HEK293 (cell line): ENCODE data around the gene TIMM9.

Experiments
- CTCF ChIA-PET: fragments of 350-600 bp; formaldehyde crosslinking; extraction: SDS; loops from one replicate; lab custom pipeline; 2021; ENCODE audit warnings: antibody characterized with exemption; lab: Yijun Ruan, JAX
- POLR2A ChIA-PET: fragments of 300-600 bp; formaldehyde crosslinking; extraction: SDS; loops from one replicate; lab custom pipeline; 2020; ENCODE audit warnings: antibody characterized with exemption, inconsistent platforms; lab: Yijun Ruan, JAX
- H3K27ac ChIP-seq: fragments of 200-500 bp; sonication (Bioruptor generic); 2 replicates; pipeline ENCODE4 v1.5.1; 2014; ENCODE audit warnings: low read depth, low read length, control low read depth, inconsistent platforms; ENCODE audit errors: extremely low read depth
- H3K36me3 ChIP-seq, 2 experiments: fragments of 200-500 bp in 1 of 2; sonication (Bioruptor generic) in 1 of 2; 1 replicate in 1 of 2; 2 replicates in 1 of 2; pipeline ENCODE4 v1.5.1; 2014 to 2017; ENCODE audit warnings: inconsistent platforms in 2 of 2, low read length in 2 of 2; ENCODE audit not compliant: control insufficient read depth in 2 of 2, insufficient read depth in 1 of 2
- H3K4me1 ChIP-seq: fragments of 200-500 bp; sonication (Bioruptor generic); 2 replicates; pipeline ENCODE4 v1.5.1; 2014; ENCODE audit warnings: mild to moderate bottlenecking, low read length, inconsistent platforms; ENCODE audit not compliant: control insufficient read depth, insufficient read depth
- H3K4me3 ChIP-seq: 2 replicates; pipeline ENCODE4 v1.5.1; 2011; ENCODE audit warnings: low read depth, mild to moderate bottlenecking, control low read depth, low read length, moderate library complexity
- H3K9me3 ChIP-seq: fragments of 200-500 bp; sonication (Bioruptor generic); 2 replicates; pipeline ENCODE4 v1.5.1; 2014; ENCODE audit warnings: low read depth, low read length, inconsistent platforms; ENCODE audit not compliant: control insufficient read depth, insufficient read depth
- CTCF ChIP-seq: fragments of 450-650 bp; formaldehyde crosslinking; IDR thresholded peaks from 2 replicates; pipeline ENCODE4 v1.5.1; 2016; ENCODE audit warnings: missing biosample characterization, missing genetic modification characterization
- GLIS2 ChIP-seq: fragments of 450-650 bp; formaldehyde crosslinking; IDR thresholded peaks from 2 replicates; pipeline ENCODE4 v1.5.1; 2016; ENCODE audit warnings: missing biosample characterization, missing genetic modification characterization
- IKZF3 ChIP-seq: fragments of 450-650 bp; IDR thresholded peaks from 2 replicates; pipeline ENCODE4 v1.5.0; 2018; ENCODE audit warnings: missing biosample characterization, mild to moderate bottlenecking, missing genetic modification characterization, moderate library complexity
- PBX3 ChIP-seq: sonication (generic); formaldehyde crosslinking; IDR thresholded peaks from 2 replicates; pipeline ENCODE4 v1.8.1; 2022; ENCODE audit warnings: mild to moderate bottlenecking, moderate library complexity, missing genetic modification reagents
- SP7 ChIP-seq: fragments of 450-650 bp; formaldehyde crosslinking; IDR thresholded peaks from 2 replicates; pipeline ENCODE4 v1.5.1; 2016; ENCODE audit warnings: missing biosample characterization, missing genetic modification characterization
- ZBTB1 ChIP-seq: fragments of 450-650 bp; formaldehyde crosslinking; IDR thresholded peaks from 2 replicates; pipeline ENCODE4 v1.5.1; 2016; ENCODE audit warnings: missing biosample characterization, missing genetic modification characterization
- ZNF184 ChIP-seq: fragments of 450-650 bp; IDR thresholded peaks from 2 replicates; pipeline ENCODE4 v1.5.1; 2018; ENCODE audit warnings: missing biosample characterization, mild to moderate bottlenecking, missing genetic modification characterization
- ZNF398 ChIP-seq: fragments of 450-650 bp; formaldehyde crosslinking; IDR thresholded peaks from 2 replicates; pipeline ENCODE4 v1.5.1; 2017; ENCODE audit warnings: missing biosample characterization, missing genetic modification characterization
- ZNF423 ChIP-seq: fragments of 450-650 bp; formaldehyde crosslinking; IDR thresholded peaks from 2 replicates; pipeline ENCODE4 v1.5.1; 2016; ENCODE audit warnings: missing biosample characterization, missing genetic modification characterization
- ZNF561 ChIP-seq: fragments of 450-650 bp; IDR thresholded peaks from 2 replicates; pipeline ENCODE4 v1.5.1; 2018; ENCODE audit warnings: missing biosample characterization, missing genetic modification characterization, borderline replicate concordance
- ZNF571 ChIP-seq: fragments of 450-650 bp; formaldehyde crosslinking; IDR thresholded peaks from 2 replicates; pipeline ENCODE4 v1.5.0; 2017; ENCODE audit warnings: missing biosample characterization, missing genetic modification characterization
- ZNF660 ChIP-seq: fragments of 450-650 bp; IDR thresholded peaks from 2 replicates; pipeline ENCODE4 v1.5.1; 2018; ENCODE audit warnings: missing biosample characterization, mild to moderate bottlenecking, missing genetic modification characterization
- ZNF76 ChIP-seq: fragments of 450-650 bp; formaldehyde crosslinking; IDR thresholded peaks from 2 replicates; pipeline ENCODE4; 2016; ENCODE audit warnings: low read depth, missing biosample characterization, missing genetic modification characterization, borderline replicate concordance
- ZNF785 ChIP-seq: fragments of 450-650 bp; formaldehyde crosslinking; IDR thresholded peaks from 2 replicates; pipeline ENCODE4 v1.5.1; 2016; ENCODE audit warnings: missing biosample characterization, missing genetic modification characterization
- ZNF792 ChIP-seq: fragments of 450-650 bp; formaldehyde crosslinking; IDR thresholded peaks from 2 replicates; pipeline ENCODE4 v1.5.1; 2016; ENCODE audit warnings: missing biosample characterization, missing genetic modification characterization
- ZSCAN5A ChIP-seq: fragments of 450-650 bp; formaldehyde crosslinking; IDR thresholded peaks from 2 replicates; pipeline ENCODE4 v1.5.1; 2016; ENCODE audit warnings: missing biosample characterization, missing genetic modification characterization
- TF ChIP-seq, protein P1 (sequence below): fragments of 450-650 bp; formaldehyde crosslinking; IDR thresholded peaks from 2 replicates; pipeline ENCODE4 v1.5.1; 2016; ENCODE audit warnings: missing biosample characterization, missing genetic modification characterization, low read depth
- TF ChIP-seq, protein P2 (sequence below): fragments of 450-650 bp; formaldehyde crosslinking; IDR thresholded peaks from 2 replicates; pipeline ENCODE4 v1.5.1; 2016; ENCODE audit warnings: missing biosample characterization, missing genetic modification characterization, low read depth
- TF ChIP-seq, protein P3 (sequence below): fragments of 450-650 bp; formaldehyde crosslinking; IDR thresholded peaks from 2 replicates; pipeline ENCODE4 v1.5.1; 2017; ENCODE audit warnings: missing biosample characterization, mild to moderate bottlenecking, missing genetic modification characterization, moderate library complexity
- TF ChIP-seq, protein P4 (sequence below): fragments of 450-650 bp; formaldehyde crosslinking; IDR thresholded peaks from 2 replicates; pipeline ENCODE4 v1.5.1; 2017; ENCODE audit warnings: missing biosample characterization, missing genetic modification characterization

The TIMM9 gene

DNA sequence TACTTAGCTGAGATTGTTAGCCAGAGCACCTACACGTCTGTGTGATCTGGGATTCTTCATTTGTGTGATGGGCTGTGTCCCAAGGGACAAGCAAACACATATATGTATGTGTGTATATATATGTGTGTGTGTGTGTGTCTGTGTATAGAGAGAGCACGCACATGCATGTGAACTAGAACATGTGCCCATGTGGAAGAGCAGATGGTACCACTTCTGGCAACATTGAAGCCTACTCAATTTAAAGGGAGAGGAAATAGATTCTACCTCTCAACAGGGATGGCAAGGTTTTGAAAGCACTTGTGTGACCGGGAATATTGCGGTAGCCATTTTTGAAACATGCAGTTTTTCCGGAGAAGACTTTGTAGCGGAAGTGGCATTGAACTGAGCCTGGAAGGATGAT, 30.2 kb downstream of the TIMM9 start (continued):
- TF ChIP-seq, protein P1, sequence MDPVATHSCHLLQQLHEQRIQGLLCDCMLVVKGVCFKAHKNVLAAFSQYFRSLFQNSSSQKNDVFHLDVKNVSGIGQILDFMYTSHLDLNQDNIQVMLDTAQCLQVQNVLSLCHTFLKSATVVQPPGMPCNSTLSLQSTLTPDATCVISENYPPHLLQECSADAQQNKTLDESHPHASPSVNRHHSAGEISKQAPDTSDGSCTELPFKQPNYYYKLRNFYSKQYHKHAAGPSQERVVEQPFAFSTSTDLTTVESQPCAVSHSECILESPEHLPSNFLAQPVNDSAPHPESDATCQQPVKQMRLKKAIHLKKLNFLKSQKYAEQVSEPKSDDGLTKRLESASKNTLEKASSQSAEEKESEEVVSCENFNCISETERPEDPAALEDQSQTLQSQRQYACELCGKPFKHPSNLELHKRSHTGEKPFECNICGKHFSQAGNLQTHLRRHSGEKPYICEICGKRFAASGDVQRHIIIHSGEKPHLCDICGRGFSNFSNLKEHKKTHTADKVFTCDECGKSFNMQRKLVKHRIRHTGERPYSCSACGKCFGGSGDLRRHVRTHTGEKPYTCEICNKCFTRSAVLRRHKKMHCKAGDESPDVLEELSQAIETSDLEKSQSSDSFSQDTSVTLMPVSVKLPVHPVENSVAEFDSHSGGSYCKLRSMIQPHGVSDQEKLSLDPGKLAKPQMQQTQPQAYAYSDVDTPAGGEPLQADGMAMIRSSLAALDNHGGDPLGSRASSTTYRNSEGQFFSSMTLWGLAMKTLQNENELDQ (tag by site-specific recombination), result no peak
- TF ChIP-seq, protein P2, sequence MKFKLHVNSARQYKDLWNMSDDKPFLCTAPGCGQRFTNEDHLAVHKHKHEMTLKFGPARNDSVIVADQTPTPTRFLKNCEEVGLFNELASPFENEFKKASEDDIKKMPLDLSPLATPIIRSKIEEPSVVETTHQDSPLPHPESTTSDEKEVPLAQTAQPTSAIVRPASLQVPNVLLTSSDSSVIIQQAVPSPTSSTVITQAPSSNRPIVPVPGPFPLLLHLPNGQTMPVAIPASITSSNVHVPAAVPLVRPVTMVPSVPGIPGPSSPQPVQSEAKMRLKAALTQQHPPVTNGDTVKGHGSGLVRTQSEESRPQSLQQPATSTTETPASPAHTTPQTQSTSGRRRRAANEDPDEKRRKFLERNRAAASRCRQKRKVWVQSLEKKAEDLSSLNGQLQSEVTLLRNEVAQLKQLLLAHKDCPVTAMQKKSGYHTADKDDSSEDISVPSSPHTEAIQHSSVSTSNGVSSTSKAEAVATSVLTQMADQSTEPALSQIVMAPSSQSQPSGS (tag by site-specific recombination), result no peak
- TF ChIP-seq ZNF398 (tag by site-specific recombination), result no peak
- TF ChIP-seq ZNF571 (tag by site-specific recombination), result no peak
- TF ChIP-seq GLIS2, result no peak
- no peak for TF ChIP-seq ZNF785 (tag by site-specific recombination)

- Histone ChIP-seq H3K9me3 (no peaks in the 10 kb centered on the region), H3K4me3 (peak within 1 kb of the TSS; percentile 54), H3K27ac (peak within 1 kb of the TSS; percentile 84), H3K36me3 (no peaks in the 10 kb centered on the region; a peak in 1 of 3 replicates), H3K4me1 (peaks cover 2% of the 10 kb centered on the region; the same call in 1 of the 2 replicates)
- ChIA-PET CTCF (interaction anchor here (0.6 to 1.7 kb wide), 19 partner anchors 9 to 1824 kb away, joined by 3 to 8 read pairs (median 4); partner anchors contain the start of gene TIMM9), POLR2A (interaction anchor here (1.1 to 1.2 kb wide), 3 partner anchors 31 to 98 kb away, joined by 3 to 6 read pairs (median 5); partner anchors contain the start of genes ARID4A, KIAA0586 and TIMM9)
- TF ChIP-seq PBX3 (CRISPR knock-in tag), result peak; percentile 70; the same call in 1 of the 2 replicates
- TF ChIP-seq ZNF561 (tag by site-specific recombination), result peak; percentile 71; the same call in 1 of the 2 replicates
- TF ChIP-seq ZNF423 (tag by site-specific recombination), result no peak
- no peak for TF ChIP-seq ZNF792 (tag by site-specific recombination)
- TF ChIP-seq, protein P3, sequence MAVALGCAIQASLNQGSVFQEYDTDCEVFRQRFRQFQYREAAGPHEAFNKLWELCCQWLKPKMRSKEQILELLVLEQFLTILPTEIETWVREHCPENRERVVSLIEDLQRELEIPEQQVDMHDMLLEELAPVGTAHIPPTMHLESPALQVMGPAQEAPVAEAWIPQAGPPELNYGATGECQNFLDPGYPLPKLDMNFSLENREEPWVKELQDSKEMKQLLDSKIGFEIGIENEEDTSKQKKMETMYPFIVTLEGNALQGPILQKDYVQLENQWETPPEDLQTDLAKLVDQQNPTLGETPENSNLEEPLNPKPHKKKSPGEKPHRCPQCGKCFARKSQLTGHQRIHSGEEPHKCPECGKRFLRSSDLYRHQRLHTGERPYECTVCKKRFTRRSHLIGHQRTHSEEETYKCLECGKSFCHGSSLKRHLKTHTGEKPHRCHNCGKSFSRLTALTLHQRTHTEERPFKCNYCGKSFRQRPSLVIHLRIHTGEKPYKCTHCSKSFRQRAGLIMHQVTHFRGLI, result peak; percentile 30; the same call in 1 of the 2 replicates
- no peak for TF ChIP-seq ZBTB1 (tag by site-specific recombination)
- 0 out of 2 replicates have a peak, but pooled peaks have one; percentile 37 for TF ChIP-seq ZNF184 (tag by site-specific recombination)
- no peak for TF ChIP-seq ZNF76 (tag by site-specific recombination)
- 0 out of 2 replicates have a peak, but pooled peaks have one; percentile 8 for TF ChIP-seq CTCF (tag by site-specific recombination)
- peak; percentile 81; the same call in 1 of the 2 replicates for TF ChIP-seq ZNF660 (tag by site-specific recombination)
- TF ChIP-seq IKZF3 (tag by site-specific recombination), result peak; percentile 36; the same call in 1 of the 2 replicates
- TF ChIP-seq, protein P4, sequence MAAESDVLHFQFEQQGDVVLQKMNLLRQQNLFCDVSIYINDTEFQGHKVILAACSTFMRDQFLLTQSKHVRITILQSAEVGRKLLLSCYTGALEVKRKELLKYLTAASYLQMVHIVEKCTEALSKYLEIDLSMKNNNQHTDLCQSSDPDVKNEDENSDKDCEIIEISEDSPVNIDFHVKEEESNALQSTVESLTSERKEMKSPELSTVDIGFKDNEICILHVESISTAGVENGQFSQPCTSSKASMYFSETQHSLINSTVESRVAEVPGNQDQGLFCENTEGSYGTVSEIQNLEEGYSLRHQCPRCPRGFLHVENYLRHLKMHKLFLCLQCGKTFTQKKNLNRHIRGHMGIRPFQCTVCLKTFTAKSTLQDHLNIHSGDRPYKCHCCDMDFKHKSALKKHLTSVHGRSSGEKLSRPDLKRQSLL, result peak; percentile 12; the same call in 1 of the 2 replicates
- no peak for TF ChIP-seq ZSCAN5A
- TF ChIP-seq SP7 (tag by site-specific recombination), result no peak
Observed at GRCh38 chr14:58395812-58396788, 31.2 kb downstream of the TIMM9 start, which contains the start of gene TOMM20L. TSS of gene TOMM20L (plus strand) at chr14:58395930. CDS start at chr14:58395958, 28 bp downstream.
